ENCODE data around the gene GRPEL2.

Gene GRPEL2

GRCh38 chr5:149374303-149374702 is 29.0 kb downstream of the GRPEL2 start:
- TF ChIP-seq CTCF (IDR thresholded peaks at IDR 0.05; ENCODE audit: insufficient read depth, low read depth, low read length, missing control alignments) = no peak
- DNase-seq (ENCODE audit: low read depth) = no peak
- H3K4me3 ChIP-seq (ENCODE audit: low read depth, low read length) = no peak overlapping the region

GRCh38 chr5:149374801-149375200 is 29.5 kb downstream of the GRPEL2 start:
- no peak overlapping the region for H3K4me3 ChIP-seq (ENCODE audit: low read depth, low read length)
- no peak for TF ChIP-seq CTCF (IDR thresholded peaks at IDR 0.05; ENCODE audit: insufficient read depth, low read depth, low read length, missing control alignments)
- DNase-seq (ENCODE audit: low read depth) = no peak

- no peak overlapping the region for H3K4me3 ChIP-seq (ENCODE audit: low read depth, low read length)
- DNase-seq (ENCODE audit: low read depth) = no peak
- TF ChIP-seq CTCF (IDR thresholded peaks at IDR 0.05; ENCODE audit: insufficient read depth, low read depth, low read length, missing control alignments) = no peak
These were observed 30.1 kb downstream of the GRPEL2 start for GRCh38 chr5:149375434-149375833.

GRCh38 chr5:149376104-149376503 is 30.8 kb downstream of the GRPEL2 start:
- H3K4me3 ChIP-seq (ENCODE audit: low read depth, low read length) = no peak overlapping the region
- no peak for DNase-seq (ENCODE audit: low read depth)
- TF ChIP-seq CTCF (IDR thresholded peaks at IDR 0.05; ENCODE audit: insufficient read depth, low read depth, low read length, missing control alignments) = no peak

- DNase-seq (ENCODE audit: low read depth) = no peak
- no peak for TF ChIP-seq CTCF (IDR thresholded peaks at IDR 0.05; ENCODE audit: insufficient read depth, low read depth, low read length, missing control alignments)
- no peak overlapping the region for H3K4me3 ChIP-seq (ENCODE audit: low read depth, low read length)
These were observed 31.6 kb downstream of the GRPEL2 start for GRCh38 chr5:149376711-149377447.

GRCh38 chr5:149378241-149378820 is 33.0 kb downstream of the GRPEL2 start:
- no peak overlapping the region for H3K4me3 ChIP-seq (ENCODE audit: low read depth, low read length)
- DNase-seq (ENCODE audit: low read depth) = no peak
- TF ChIP-seq CTCF (IDR thresholded peaks at IDR 0.05; ENCODE audit: insufficient read depth, low read depth, low read length, missing control alignments) = no peak
